Spleen (tissue), 11 donors: ENCODE data around the gene MECP2. TPM values are rescaled to one million over a fixed set of nuclear protein-coding genes. Genes with fewer than 3 reads are reported as not detected.
A peak's percentile ranks its signal among the peaks of the same experiment; 100 is the strongest.

Source experiments
- DNase-seq: peaks from one replicate; pipeline ENCODE4 v3.0.0-alpha.2; 2020
- H3K27ac ChIP-seq, 8 donors: fragments of 200-600 bp; sonication (generic) in 7 of 8; 1 replicate in 4 of 8; 2 replicates in 4 of 8; pipeline versions ENCODE4 v1.5.0 to v1.8.0; 2016 to 2021; ENCODE audit warnings: inconsistent platforms in 4 of 8, mild to moderate bottlenecking in 4 of 8, moderate library complexity in 1 of 8
- H3K27me3 ChIP-seq, 7 donors: fragments of 200-600 bp; sonication (generic) in 6 of 7; replicated peaks in 1 of 7; 1 replicate in 4 of 7; 2 replicates in 3 of 7; pipeline versions ENCODE4 v1.5.0 to v1.8.0; 2016 to 2021; ENCODE audit warnings: inconsistent platforms in 3 of 7, mild to moderate bottlenecking in 1 of 7
- H3K36me3 ChIP-seq, 6 donors: fragments of 200-600 bp; sonication (generic) in 5 of 6; 1 replicate in 4 of 6; 2 replicates in 2 of 6; pipeline versions ENCODE4 v1.5.0 to v1.8.0; 2016 to 2021; ENCODE audit warnings: inconsistent platforms in 2 of 6
- H3K4me1 ChIP-seq, 6 donors: fragments of 200-600 bp; sonication (generic) in 5 of 6; 1 replicate in 3 of 6; 2 replicates in 3 of 6; pipeline versions ENCODE4 v1.5.0 to v1.8.0; 2016 to 2021; ENCODE audit warnings: inconsistent platforms in 3 of 6
- H3K4me3 ChIP-seq, 8 donors: fragments of 200-600 bp; sonication (generic) in 7 of 8; 1 replicate in 4 of 8; 2 replicates in 4 of 8; pipeline versions ENCODE4 v1.5.0 to v1.8.0; 2016 to 2021; ENCODE audit warnings: inconsistent platforms in 4 of 8, mild to moderate bottlenecking in 4 of 8, moderate library complexity in 2 of 8
- H3K9me3 ChIP-seq, 8 donors: fragments of 200-600 bp; sonication (generic) in 7 of 8; 1 replicate in 4 of 8; 2 replicates in 4 of 8; pipeline versions ENCODE4 v1.5.0 to v1.8.0; 2016 to 2021; ENCODE audit warnings: inconsistent platforms in 4 of 8
- POLR2A ChIP-seq, 3 donors: fragments of 450-650 bp; IDR thresholded peaks; one replicate each; pipeline ENCODE4 v1.5.1; 2017; ENCODE audit warnings: antibody characterized with exemption in 3 of 3, mild to moderate bottlenecking in 1 of 3
- POLR2AphosphoS5 ChIP-seq, 3 donors: sonication (generic); formaldehyde crosslinking; IDR thresholded peaks; one replicate each; pipeline ENCODE4 v1.5.1; 2017; ENCODE audit warnings: antibody characterized with exemption in 3 of 3
- WGBS, 5 donors: extraction: QIAGEN DNeasy Blood & Tissue Kit in 3 of 5; methylation state at CpG; one replicate each; pipeline versions ENCODE4 v1.1.5 to v1.1.7; 2013 to 2018; 5-methylcytosine and 5-hydroxymethylcytosine counted together
- intact Hi-C: fragments of 100-400 bp; cut with DNase I; formaldehyde crosslinking; loops from one replicate; pipeline ENCODE4 v1.15.0; 2023; ENCODE audit warnings: low total_unique reads
- polyA plus RNA-seq, 3 donors: library from polyadenylated mRNA; stranded (reverse); fragments of 200-250 nt; gene quantifications; one replicate each; pipeline ENCODE4 v1.2.1, GENCODE V29; 2013
- total RNA-seq, 7 donors: library from RNA; depleted of rRNA in 3 of 7; stranded (reverse); fragments of >200 nt in 3 of 7; fragmentation: NEBNext Ultra II Directional in 4 of 7; extraction: Animal tissue kit (Norgen Biotek cat#: 25700) in 4 of 7; gene quantifications; one replicate each; pipeline versions ENCODE4 v1.1.0 to v1.2.1, GENCODE V29; 2016 to 2021
- TF ChIP-seq, protein P1 (sequence below), 11 experiments: fragments of 200-600 bp in 7 of 11; fragments of 450-650 bp in 4 of 11; sonication (generic) in 4 of 11; IDR thresholded peaks in 8 of 11; conservative IDR thresholded peaks in 3 of 11; 1 replicate in 7 of 11; 2 replicates in 4 of 11; pipeline versions ENCODE4 v1.4.0 to v1.8.0; 2016 to 2021; ENCODE audit warnings: antibody characterized with exemption in 11 of 11, inconsistent platforms in 4 of 11, mild to moderate bottlenecking in 1 of 11
- donor health status: healthy with polysubstance abuse.
- donor health status: DM: no; HTN: no; CAD: no; lungs with moderate emphysema.
- donor health status: DM: no; HTN: no; CAD: no.
- donor health status: Bipolar disorder and iron deficiency.
- donor health status: healthy.
- donor health status: DM: no; HTN: no; CAD: no.
- donor health status: DM: yes; HTN: yes; CAD: no.

MECP2 gene
- total and polyA plus RNA-seq, 10 donors, result 15.2 to 104 (median 71.5) TPM

DNA sequence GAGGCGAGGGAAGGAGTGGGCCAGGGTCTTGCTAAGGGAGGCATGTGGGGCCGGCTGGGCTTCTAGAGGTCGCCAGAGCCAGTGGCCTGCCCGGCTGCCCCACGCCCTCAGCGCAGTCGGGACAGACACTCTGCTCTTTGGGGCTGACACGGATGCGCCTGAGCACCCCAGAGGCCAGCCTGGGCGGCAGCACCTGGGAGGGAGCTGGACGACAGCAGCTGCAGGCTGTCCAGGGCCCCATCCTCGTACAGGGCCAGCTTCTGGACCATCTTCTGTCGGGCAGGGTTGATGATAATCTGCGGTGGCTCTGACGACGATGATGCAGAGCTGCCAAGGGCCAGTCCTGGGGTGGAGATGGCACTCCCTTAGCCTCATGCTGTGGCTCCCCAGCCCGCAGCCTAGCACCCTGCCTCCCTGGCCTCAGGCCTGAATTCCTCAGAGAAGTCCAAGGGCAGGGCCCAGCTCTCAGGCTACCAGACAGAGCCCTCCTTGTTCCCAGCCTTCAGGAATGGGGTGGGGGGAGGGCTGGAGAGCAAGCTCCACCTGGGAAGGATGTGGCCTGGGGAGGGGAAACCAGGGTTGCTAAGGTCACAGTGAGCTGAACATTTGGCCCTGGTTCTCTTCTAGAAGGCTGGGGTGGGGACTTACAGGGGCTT is 85.1 kb downstream of the MECP2 start:
- Histone ChIP-seq H3K27me3 (peaks cover 0 to 6% (median 0%) of the 10 kb centered on the region in 7 donors), H3K27ac (peak overlapping the region in 2 of 8 donors; percentile 52 to 77), H3K4me3 (no peak overlapping the region), H3K4me1 (peaks cover 0 to 85% (median 19%) of the 10 kb centered on the region in 6 donors), H3K9me3 (no peaks in the 10 kb centered on the region), H3K36me3 (peaks cover 0 to 76% (median 27%) of the 10 kb centered on the region in 6 donors)
- TF ChIP-seq POLR2AphosphoS5 (IDR thresholded peaks at IDR 0.05) (peak in 2 of 3 donors; percentile 12 to 54), POLR2A (IDR thresholded peaks at IDR 0.05) (no peak)
- intact Hi-C loops, result no loop called here
- DNase-seq, result no peak
- WGBS, 5 donors, result 80 to 90% (median 87%) methylated on average over 2 to 17 of the region's 17 CpGs

- Histone ChIP-seq H3K4me3 (no peak overlapping the region), H3K9me3 (no peaks in the 10 kb centered on the region), H3K36me3 (peaks cover 0 to 68% (median 20%) of the 10 kb centered on the region in 6 donors), H3K27ac (peak overlapping the region in 3 of 8 donors; percentile 64 to 77 (median 66)), H3K4me1 (peaks cover 0 to 85% (median 17%) of the 10 kb centered on the region in 6 donors), H3K27me3 (peaks cover 0 to 6% (median 0%) of the 10 kb centered on the region in 7 donors)
- no peak for TF ChIP-seq POLR2A (IDR thresholded peaks at IDR 0.05)
- TF ChIP-seq POLR2AphosphoS5 (IDR thresholded peaks at IDR 0.05), result peak; percentile 3 to 64 (median 34)
- TF ChIP-seq, protein P1, sequence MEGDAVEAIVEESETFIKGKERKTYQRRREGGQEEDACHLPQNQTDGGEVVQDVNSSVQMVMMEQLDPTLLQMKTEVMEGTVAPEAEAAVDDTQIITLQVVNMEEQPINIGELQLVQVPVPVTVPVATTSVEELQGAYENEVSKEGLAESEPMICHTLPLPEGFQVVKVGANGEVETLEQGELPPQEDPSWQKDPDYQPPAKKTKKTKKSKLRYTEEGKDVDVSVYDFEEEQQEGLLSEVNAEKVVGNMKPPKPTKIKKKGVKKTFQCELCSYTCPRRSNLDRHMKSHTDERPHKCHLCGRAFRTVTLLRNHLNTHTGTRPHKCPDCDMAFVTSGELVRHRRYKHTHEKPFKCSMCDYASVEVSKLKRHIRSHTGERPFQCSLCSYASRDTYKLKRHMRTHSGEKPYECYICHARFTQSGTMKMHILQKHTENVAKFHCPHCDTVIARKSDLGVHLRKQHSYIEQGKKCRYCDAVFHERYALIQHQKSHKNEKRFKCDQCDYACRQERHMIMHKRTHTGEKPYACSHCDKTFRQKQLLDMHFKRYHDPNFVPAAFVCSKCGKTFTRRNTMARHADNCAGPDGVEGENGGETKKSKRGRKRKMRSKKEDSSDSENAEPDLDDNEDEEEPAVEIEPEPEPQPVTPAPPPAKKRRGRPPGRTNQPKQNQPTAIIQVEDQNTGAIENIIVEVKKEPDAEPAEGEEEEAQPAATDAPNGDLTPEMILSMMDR (IDR thresholded peaks at IDR 0.05 in 8 of 11, conservative IDR thresholded peaks at IDR 0.05 in 3 of 11), result no peak
- intact Hi-C loops, result no loop called here
- WGBS, 5 donors, result 85 to 98% (median 90%) methylated on average over 9 to 18 of the region's 18 CpGs
- no peak for DNase-seq
Observed at GRCh38 chrX:154011376-154012335, 85.9 kb downstream of the MECP2 start.

GRCh38 chrX:154010330-154011087 is 87.0 kb downstream of the MECP2 start:
- no peak for DNase-seq
- Histone ChIP-seq H3K27me3 (peaks cover 0 to 7% (median 0%) of the 10 kb centered on the region in 7 donors), H3K9me3 (no peaks in the 10 kb centered on the region), H3K36me3 (peaks cover 0 to 56% (median 8%) of the 10 kb centered on the region in 6 donors), H3K4me3 (no peak overlapping the region), H3K27ac (peak overlapping the region in 7 of 8 donors; percentile 5 to 77 (median 57)), H3K4me1 (peaks cover 0 to 78% (median 17%) of the 10 kb centered on the region in 6 donors)
- intact Hi-C loops, result no loop called here
- TF ChIP-seq POLR2A (IDR thresholded peaks at IDR 0.05) (no peak), POLR2AphosphoS5 (IDR thresholded peaks at IDR 0.05) (peak in 1 of 3 donors; percentile 29)
- 71 to 80% (median 74%) methylated on average over 11 to 18 of the region's 18 CpGs for WGBS, 5 donors

DNA sequence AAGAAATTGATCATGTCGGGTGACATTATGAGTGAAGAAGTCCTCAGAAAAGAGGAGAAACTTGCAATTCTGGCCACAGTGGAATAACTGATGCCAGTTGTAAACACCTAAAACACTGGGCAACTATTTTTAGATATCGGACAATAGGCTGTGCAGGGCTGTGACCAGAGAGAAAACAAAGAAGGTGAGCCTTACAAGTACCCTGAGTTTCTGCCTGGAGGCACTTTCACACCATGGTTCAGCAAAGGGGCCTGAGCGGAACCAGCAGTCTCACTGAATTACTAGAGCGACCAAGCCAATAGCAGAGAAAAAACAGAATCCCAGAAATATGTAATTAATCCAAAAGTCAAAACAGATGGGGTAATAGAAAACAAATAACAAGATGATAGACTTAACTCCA is 89.0 kb downstream of the MECP2 start:
- Histone ChIP-seq H3K36me3 (peaks cover 0 to 37% (median 5%) of the 10 kb centered on the region in 6 donors), H3K9me3 (no peaks in the 10 kb centered on the region), H3K4me3 (no peak overlapping the region), H3K4me1 (peaks cover 0 to 65% (median 12%) of the 10 kb centered on the region in 6 donors), H3K27me3 (peaks cover 0 to 7% (median 0%) of the 10 kb centered on the region in 7 donors), H3K27ac (peak overlapping the region in 5 of 8 donors; percentile 42 to 79 (median 66))
- no peak for TF ChIP-seq POLR2A (IDR thresholded peaks at IDR 0.05)
- WGBS, 5 donors, result 58 to 81% (median 71%) methylated on average over 4 of the region's 4 CpGs
- intact Hi-C loops, result no loop called here
- no peak for DNase-seq

- no peaks in the 10 kb centered on the region for H3K9me3 ChIP-seq
- peaks cover 0 to 12% (median 0%) of the 10 kb centered on the region in 7 donors for H3K27me3 ChIP-seq
- H3K4me3 ChIP-seq, result no peak overlapping the region
- H3K36me3 ChIP-seq, result peaks cover 0 to 21% (median 1%) of the 10 kb centered on the region in 6 donors
- peaks cover 0 to 71% (median 9%) of the 10 kb centered on the region in 6 donors for H3K4me1 ChIP-seq
- intact Hi-C loops, result no loop called here
- no peak for TF ChIP-seq POLR2A (IDR thresholded peaks at IDR 0.05)
- TF ChIP-seq, protein P1 (IDR thresholded peaks at IDR 0.05 in 8 of 11, conservative IDR thresholded peaks at IDR 0.05 in 3 of 11), result no peak
- TF ChIP-seq POLR2AphosphoS5 (IDR thresholded peaks at IDR 0.05), result peak in 1 of 3 donors; percentile 49
- DNase-seq, result no peak
- H3K27ac ChIP-seq, result peak overlapping the region in 5 of 8 donors; percentile 42 to 79 (median 66)
- WGBS, 5 donors, result 94 to 98% (median 95%) methylated on average over 6 to 20 of the region's 20 CpGs
Observed at GRCh38 chrX:154006947-154007346, 90.6 kb downstream of the MECP2 start.
